GM12878 (cell line): ENCODE data around the gene HK2. TPM values are rescaled to one million over a fixed set of nuclear protein-coding genes. Genes with fewer than 3 reads are reported as not detected.
"Not testable (repeated sequence)": the region's sequence is repeated elsewhere in the genome, so short reads cannot be mapped to it uniquely, and the experiment has no call there.

Experiments
- ATAC-seq: fragments of 200-7000 bp; cut with Tn5 transposase; 3 replicates; pipeline ENCODE4 v1.9.1; 2020; ENCODE audit warnings: mild to moderate bottlenecking, moderate library complexity
- BruUV-seq: library from RNA; stranded (reverse); fragments of 400-500 nt; replicated peaks from 2 replicates; lab custom pipeline; 2021; lab: Mats Ljungman, UMichigan
- CTCF ChIA-PET: fragments of 300-600 bp; sonication (Branson Sonifier 250); formaldehyde crosslinking; extraction: SDS; loops from one replicate; lab custom pipeline; 2021; ENCODE audit warnings: inconsistent platforms; lab: Yijun Ruan, JAX
- POLR2A ChIA-PET: fragments of 350-600 bp; formaldehyde crosslinking; extraction: SDS; loops from one replicate; lab custom pipeline; 2021; ENCODE audit warnings: inconsistent platforms; lab: Charles Lee
- RAD21 ChIA-PET: fragments of 300-600 bp; sonication (Branson Sonifier 250); formaldehyde crosslinking; loops from one replicate; lab custom pipeline; 2023; ENCODE audit warnings: antibody characterized with exemption; ENCODE audit not compliant: unreplicated experiment; lab: Charles Lee
- SMC1A ChIA-PET: fragments of 300-600 bp; sonication (Branson Sonifier 250); formaldehyde crosslinking; loops from one replicate; lab custom pipeline; 2023; ENCODE audit not compliant: unreplicated experiment, uncharacterized antibody; lab: Charles Lee
- DNase-seq: peaks from one replicate; pipeline ENCODE4 v3.0.0-alpha.2; 2011; ENCODE audit warnings: low read depth, low spot score
- FAIRE-seq: peaks from 3 replicates; lab custom pipeline; 2011; peaks lifted over from hg19 to GRCh38; lab: Jason Lieb, UNC
- H2AFZ ChIP-seq: 2 replicates; pipeline ENCODE4 v1.6.0; 2011; ENCODE audit warnings: low read depth, low read length, control low read depth; ENCODE audit not compliant: control insufficient read depth
- H3K27ac ChIP-seq: 2 replicates; pipeline ENCODE4 v1.5.1; 2011; ENCODE audit warnings: control low read depth; ENCODE audit not compliant: control insufficient read depth, insufficient read depth
- H3K27me3 ChIP-seq, 2 experiments: replicated peaks in 1 of 2; 2 replicates each; pipeline versions ENCODE4 v1.6.0 to v1.6.1; 2011; ENCODE audit warnings: low read length in 1 of 2; ENCODE audit not compliant: control insufficient read depth in 2 of 2, insufficient read depth in 2 of 2
- H3K36me3 ChIP-seq, 2 experiments: 2 replicates each; pipeline ENCODE4 v1.5.1; 2011; ENCODE audit warnings: low read length in 1 of 2; ENCODE audit not compliant: control insufficient read depth in 2 of 2, insufficient read depth in 2 of 2
- H3K4me1 ChIP-seq: 2 replicates; pipeline ENCODE4 v1.6.1; 2011; ENCODE audit warnings: mild to moderate bottlenecking, low read length, moderate library complexity, mixed read lengths; ENCODE audit not compliant: control insufficient read depth, insufficient read depth
- H3K4me2 ChIP-seq: 2 replicates; pipeline ENCODE4 v1.6.0; 2011; ENCODE audit warnings: control low read depth; ENCODE audit not compliant: control insufficient read depth, insufficient read depth
- H3K4me3 ChIP-seq: fragments of 200-600 bp; sonication (generic); 2 replicates; pipeline ENCODE4 v1.5.1; 2016
- H3K79me2 ChIP-seq: 2 replicates; pipeline ENCODE4 v1.6.0; 2011; ENCODE audit warnings: low read length; ENCODE audit not compliant: control insufficient read depth, insufficient read depth
- H3K9ac ChIP-seq: 2 replicates; pipeline ENCODE4 v1.8.0; 2011; ENCODE audit warnings: low read length, control low read depth, mixed read lengths; ENCODE audit not compliant: control insufficient read depth, insufficient read depth
- H3K9me3 ChIP-seq: replicated peaks from 3 replicates; pipeline ENCODE4 v1.5.1; 2011; ENCODE audit warnings: mild to moderate bottlenecking, low read length; ENCODE audit not compliant: control insufficient read depth, insufficient read depth
- H4K20me1 ChIP-seq: 2 replicates; pipeline ENCODE4 v1.6.0; 2011; ENCODE audit not compliant: control insufficient read depth, insufficient read depth
- POLR2AphosphoS5 ChIP-seq: IDR thresholded peaks from 2 replicates; pipeline ENCODE4 v1.6.1; 2011; ENCODE audit warnings: mild to moderate bottlenecking, low read length, inconsistent platforms
- ZNF687 ChIP-seq: fragments of 450-650 bp; IDR thresholded peaks from 2 replicates; pipeline ENCODE4 v1.6.1; 2017; ENCODE audit warnings: mild to moderate bottlenecking, moderate library complexity
- WGBS: methylation state at CpG from one replicate; pipeline ENCODE4 v1.1.6; 2016; ENCODE audit warnings: low lambda C conversion rate; ENCODE audit not compliant: insufficient replicate concordance, insufficient coverage; ENCODE audit errors: missing lambda C conversion rate; 5-methylcytosine and 5-hydroxymethylcytosine counted together
- in situ Hi-C: fragments of 300-500 bp; cut with MboI; formaldehyde crosslinking; loops from 9 replicates; pipeline ENCODE4 v1.14.3; 2018; ENCODE audit warnings: mixed read lengths
- intact Hi-C: fragments of 100-400 bp; cut with micrococcal nuclease; formaldehyde crosslinking; loops from one replicate; pipeline ENCODE4 v1.14.2; 2022; ENCODE audit not compliant: unreplicated experiment
- polyA plus RNA-seq, 11 experiments: library from polyadenylated mRNA; depleted of rRNA in 4 of 11; unstranded in 6 of 11; stranded (reverse) in 5 of 11; fragments of >200 nt; fragmentation: Nextera tagmentation in 4 of 11; fragmentation: Illumina TruSeq in 1 of 11; extraction: Ambion mirVana in 4 of 11; extraction: Trizol in 1 of 11; gene quantifications; 1 replicate in 1 of 11; 2 replicates in 10 of 11; pipeline versions ENCODE4 v1.2.1 to v1.2.3, GENCODE V29; 2011 to 2016; ENCODE audit warnings: inconsistent platforms in 2 of 11, missing spikeins in 2 of 11, low read depth in 1 of 11
- total RNA-seq, 4 experiments: library from RNA; depleted of rRNA in 3 of 4; stranded (reverse); fragments of >200 nt in 3 of 4; fragmentation: Illumina TruSeq in 1 of 4; extraction: Trizol in 1 of 4; gene quantifications; 2 replicates each; pipeline versions ENCODE4 v1.2.1 to v1.2.3, GENCODE V29; 2013 to 2021

Gene HK2
- total and polyA plus RNA-seq, 10 of the 15 experiments (the other 5 are each of a cell fraction or from before 2014, with no cell fraction given): 5.0 to 73.1 (median 20.2) TPM

- ATAC-seq (no peak), FAIRE-seq (no peak), DNase-seq (no peak)
- no peaks in the 10 kb centered on the region for H4K20me1 ChIP-seq
- RAD21 ChIA-PET: no interaction called here
- H3K79me2 ChIP-seq: no peaks in the 10 kb centered on the region
- SMC1A ChIA-PET: no interaction called here
- WGBS: 84% methylated on average over 7 of the region's 7 CpGs
- intact Hi-C loops (no loop called here), in situ Hi-C loops (no loop called here)
- no peaks in the 10 kb centered on the region; the same call in 2 of the 3 replicates for H3K9me3 ChIP-seq
- H3K9ac ChIP-seq: no peak overlapping the region
- no peak overlapping the region for H3K4me2 ChIP-seq
- no peaks in the 10 kb centered on the region for H3K4me1 ChIP-seq
- H2AFZ ChIP-seq: no peak overlapping the region
- POLR2A ChIA-PET: no interaction called here
- H3K4me3 ChIP-seq: no peak overlapping the region
- no TSS peak for BruUV-seq
- TF ChIP-seq ZNF687: no peak
- TF ChIP-seq POLR2AphosphoS5: 0 out of 2 replicates have a peak, but pooled peaks have one; percentile 19
- TF ChIP-seq, all 136 proteins: peak for 1
- peaks cover 14 to 45% of the 10 kb centered on the region in 2 experiments for H3K36me3 ChIP-seq
- CTCF ChIA-PET: no interaction called here
- H3K27me3 ChIP-seq: no peaks in the 10 kb centered on the region
- no peak overlapping the region for H3K27ac ChIP-seq
Observed at GRCh38 chr2:74891136-74891764, 57.3 kb downstream of the HK2 start.

GRCh38 chr2:74891816-74892215 lies 57.9 kb downstream of the HK2 start:
- FAIRE-seq, ATAC-seq, POLR2A ChIA-PET, intact Hi-C loops, H3K4me3 ChIP-seq, H3K79me2 ChIP-seq, H4K20me1 ChIP-seq, H3K9ac ChIP-seq, RAD21 ChIA-PET, H3K4me1 ChIP-seq, H3K27me3 ChIP-seq, H2AFZ ChIP-seq, H3K4me2 ChIP-seq, H3K27ac ChIP-seq, BruUV-seq, DNase-seq, CTCF ChIA-PET, SMC1A ChIA-PET, H3K9me3 ChIP-seq, in situ Hi-C loops: not testable (repeated sequence)
- peaks cover 12 to 42% of the 10 kb centered on the region in 2 experiments for H3K36me3 ChIP-seq
- WGBS: 78% methylated on average over 4 of the region's 4 CpGs
